ENCODE data around the gene ANK3. TPM values are rescaled to one million over a fixed set of nuclear protein-coding genes. Genes with fewer than 3 reads are reported as not detected.

Gene ANK3
- total RNA-seq, 2 donors from 2014 or later = 95.4 to 103 TPM

DNA sequence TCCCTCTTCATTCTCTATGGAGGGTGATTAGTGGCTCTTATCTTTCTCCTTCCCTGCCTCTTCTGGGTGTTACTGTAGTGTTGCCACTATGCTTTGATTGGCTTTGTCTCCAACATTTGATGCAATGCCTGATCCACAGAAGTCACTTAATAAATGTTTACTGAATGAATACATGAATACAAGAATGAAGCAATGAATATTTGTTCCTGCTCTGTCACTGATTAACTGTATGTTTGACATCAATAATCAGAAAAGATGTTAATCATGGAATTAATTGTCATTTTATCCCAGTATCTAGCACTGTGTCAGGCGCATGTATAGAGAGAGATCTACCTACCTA, 4.3 kb downstream of the ANK3 start:
- no peak for ATAC-seq
- DNase-seq = no peak
- intact Hi-C loops (cut with DNase I, micrococcal nuclease) = no loop called here

- intact Hi-C loops (cut with DNase I, micrococcal nuclease) = no loop called here
- ATAC-seq = no peak
- no peak for DNase-seq
These were observed 4.8 kb downstream of the ANK3 start for GRCh38 chr10:60384708-60385398.

DNA sequence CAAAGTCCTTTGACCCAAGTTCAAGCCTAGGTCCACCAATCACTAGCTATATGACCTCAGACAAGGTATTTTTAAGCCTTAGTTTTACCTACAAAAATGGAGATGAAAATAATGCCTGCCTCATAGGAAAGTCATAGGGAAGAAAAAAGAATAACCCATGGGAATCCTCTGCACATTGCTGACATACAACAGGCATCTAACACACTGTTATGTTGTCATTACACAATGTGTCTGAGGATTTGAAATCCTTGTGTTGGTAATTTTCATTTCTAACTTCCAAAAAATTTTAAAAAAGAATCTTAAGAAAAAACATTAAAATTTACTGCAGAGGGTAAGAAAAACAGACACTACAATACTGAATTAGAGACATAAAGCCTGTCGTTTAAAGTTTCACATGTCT, 5.7 kb downstream of the ANK3 start:
- DNase-seq (no peak), ATAC-seq (no peak)
- intact Hi-C loops (cut with DNase I, micrococcal nuclease) = no loop called here

- intact Hi-C loops (cut with DNase I, micrococcal nuclease) = no loop called here
- ATAC-seq (no peak), DNase-seq (no peak)
These were observed 6.6 kb downstream of the ANK3 start for GRCh38 chr10:60382946-60383681.

- ATAC-seq (no peak), DNase-seq (no peak)
- intact Hi-C loops (cut with DNase I, micrococcal nuclease) = no loop called here
These were observed 8.9 kb downstream of the ANK3 start for GRCh38 chr10:60380781-60381180.

DNA sequence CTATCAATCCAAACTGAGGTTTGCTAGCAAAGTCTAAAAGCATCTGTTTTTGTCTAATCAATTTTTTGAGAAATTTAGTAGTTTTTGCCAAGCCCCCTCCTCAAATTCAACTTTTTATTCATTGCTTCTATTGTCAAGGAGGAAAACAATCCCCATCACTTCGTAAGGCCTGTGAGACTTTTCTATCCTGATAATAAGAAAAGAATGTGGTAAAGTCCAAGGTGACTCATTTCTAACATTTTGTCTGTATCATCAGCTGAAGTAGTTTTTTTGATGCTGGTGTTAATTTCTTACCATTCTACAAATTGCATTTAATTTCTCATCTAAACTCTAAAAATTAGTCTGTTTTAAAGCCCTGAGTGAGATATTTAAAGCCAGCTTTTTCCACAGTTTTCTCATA, 11.7 kb downstream of the ANK3 start:
- no peak for ATAC-seq
- intact Hi-C loops (cut with DNase I, micrococcal nuclease) = no loop called here
- DNase-seq = no peak

DNA sequence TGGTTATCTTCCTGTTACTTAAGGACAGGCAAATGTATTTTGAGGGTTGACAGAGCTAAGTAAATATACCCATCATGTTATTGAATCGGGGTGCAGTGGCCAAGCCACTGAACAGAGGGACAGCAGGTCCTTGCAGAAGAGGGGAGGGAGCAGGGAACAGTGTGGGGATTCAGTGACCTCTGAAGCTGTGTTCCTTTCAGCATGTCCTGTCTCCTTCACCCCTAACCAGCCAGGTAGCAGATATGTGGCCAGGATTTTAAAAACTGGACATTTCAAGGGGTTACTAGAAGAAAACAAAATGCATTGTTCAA, 12.7 kb downstream of the ANK3 start:
- ATAC-seq = no peak
- intact Hi-C loops (cut with DNase I, micrococcal nuclease) = no loop called here
- no peak for DNase-seq

- intact Hi-C loops (cut with DNase I, micrococcal nuclease) = no loop called here
- DNase-seq (no peak), ATAC-seq (no peak)
These were observed 13.2 kb downstream of the ANK3 start for GRCh38 chr10:60376221-60377041.

GRCh38 chr10:60375293-60376004, 14.2 kb downstream of the ANK3 start:
- intact Hi-C loops (cut with DNase I, micrococcal nuclease) = no loop called here
- DNase-seq (no peak), ATAC-seq (no peak)

GRCh38 chr10:60374836-60375235, 14.8 kb downstream of the ANK3 start:
- intact Hi-C loops (cut with DNase I, micrococcal nuclease) = no loop called here
- ATAC-seq = no peak
- DNase-seq = no peak

- no peak for DNase-seq
- intact Hi-C loops (cut with DNase I, micrococcal nuclease) = no loop called here
- ATAC-seq = no peak
These were observed 17.2 kb downstream of the ANK3 start for GRCh38 chr10:60372436-60372835.

GRCh38 chr10:60369547-60369930, 20.1 kb downstream of the ANK3 start:
- no peak for DNase-seq

GRCh38 chr10:60368875-60369546, 20.7 kb downstream of the ANK3 start:
- ATAC-seq (peak; percentile 9), DNase-seq (no peak)
- intact Hi-C loops (cut with DNase I, micrococcal nuclease) = no loop called here

More at GRCh38 chr10:60369547-60369930, 20.1 kb downstream of the ANK3 start:
- intact Hi-C loops (cut with DNase I, micrococcal nuclease) = no loop called here
- peak; percentile 46 for ATAC-seq

DNA sequence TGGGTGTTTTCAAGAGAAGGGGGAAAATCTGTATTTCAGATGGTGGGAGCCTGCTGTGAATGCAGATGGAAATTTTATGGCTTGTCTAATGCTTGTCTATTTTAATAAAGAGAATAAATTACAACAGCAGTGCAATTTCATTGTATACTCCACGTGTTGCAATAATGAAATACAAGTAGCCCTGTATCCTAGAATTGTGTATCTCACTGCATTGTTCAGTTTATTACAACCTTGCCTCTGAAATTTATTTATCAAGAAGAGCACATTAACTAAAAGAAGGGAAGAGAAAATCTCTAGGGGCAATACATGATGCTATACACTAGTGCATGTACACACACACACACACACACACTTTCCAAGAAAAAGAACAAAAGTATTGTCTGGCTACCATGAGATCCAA, 21.8 kb downstream of the ANK3 start:
- DNase-seq (no peak), ATAC-seq (no peak)
- intact Hi-C loops (cut with DNase I, micrococcal nuclease) = no loop called here

GRCh38 chr10:60367431-60367830, 22.2 kb downstream of the ANK3 start:
- DNase-seq = no peak
- intact Hi-C loops (cut with DNase I, micrococcal nuclease) = no loop called here
- ATAC-seq = no peak

GRCh38 chr10:60367024-60367423, 22.7 kb downstream of the ANK3 start:
- DNase-seq (no peak), ATAC-seq (no peak)
- intact Hi-C loops (cut with DNase I, micrococcal nuclease) = no loop called here

DNA sequence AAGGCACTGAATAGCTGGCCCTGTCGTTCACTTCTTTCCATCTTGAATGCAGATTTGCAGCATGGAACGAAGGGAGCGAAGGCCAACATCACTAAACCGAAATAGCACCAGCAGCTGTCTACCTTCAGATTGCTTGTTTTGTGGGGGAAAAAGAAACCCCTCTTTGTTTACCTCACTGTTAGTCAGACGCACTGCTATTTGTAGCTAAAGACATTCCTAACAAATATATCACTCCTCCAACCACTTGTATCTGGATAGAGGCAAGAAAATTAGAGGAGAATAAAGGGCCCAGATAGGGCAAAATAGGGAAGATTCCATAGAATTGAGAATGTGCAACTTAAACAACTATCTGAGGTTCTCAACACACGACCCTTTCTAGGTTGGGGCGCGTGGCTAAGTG, 26.5 kb downstream of the ANK3 start:
- intact Hi-C loops (cut with DNase I, micrococcal nuclease) = no loop called here
- ATAC-seq = no peak
- no peak for DNase-seq

GRCh38 chr10:60362461-60362860, 27.2 kb downstream of the ANK3 start:
- intact Hi-C loops (cut with DNase I, micrococcal nuclease) = no loop called here
- no peak for DNase-seq
- ATAC-seq = no peak

DNA sequence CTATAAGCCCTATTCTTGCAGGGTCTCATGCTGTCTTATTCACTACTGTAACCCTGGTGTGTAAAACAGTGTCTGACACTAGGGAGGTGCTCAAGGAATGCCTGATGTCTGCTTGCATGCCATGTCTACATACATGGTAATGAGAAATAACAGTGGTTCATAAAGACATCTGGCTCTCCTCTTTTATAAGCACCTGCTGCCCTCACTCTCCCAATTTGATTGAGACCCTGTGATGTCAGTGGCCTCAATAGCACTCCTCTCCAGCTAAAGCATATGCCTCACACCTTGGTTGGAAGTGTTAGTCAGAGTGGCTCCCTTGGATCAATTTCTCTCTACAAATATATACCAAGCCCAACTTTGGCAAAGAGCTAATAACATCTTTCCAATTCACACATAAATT, 30.6 kb downstream of the ANK3 start:
- intact Hi-C loops (cut with DNase I, micrococcal nuclease) = no loop called here
- no peak for ATAC-seq

More for the DNA sequence above, 30.6 kb downstream of the ANK3 start:
- no peak for DNase-seq

All from left colon (tissue), 2 donors.